NB4 (cell line): ENCODE results near the gene UTS2R.
"Not testable (repeated sequence)": the region's sequence is repeated elsewhere in the genome, so short reads cannot be mapped to it uniquely, and the experiment has no call there.

Source experiments
- DNase-seq: peaks from one replicate; pipeline ENCODE4 v3.0.0; 2010; ENCODE audit warnings: low read depth
- H3K4me3 ChIP-seq: one replicate; pipeline ENCODE4 v1.5.1; 2011; ENCODE audit warnings: mild to moderate bottlenecking, low read depth, low read length, moderate library complexity
- CTCF ChIP-seq: IDR thresholded peaks from one replicate; pipeline ENCODE4 v1.5.1; 2012; ENCODE audit warnings: low read depth, low read length
- MAX ChIP-seq: IDR thresholded peaks from 2 replicates; pipeline ENCODE4 v1.6.1; 2011; ENCODE audit warnings: low read depth, low read length
- MYC ChIP-seq: IDR thresholded peaks from 2 replicates; pipeline ENCODE4 v1.6.1; 2011; ENCODE audit warnings: low read depth, low read length
- POLR2A ChIP-seq: IDR thresholded peaks from 2 replicates; pipeline ENCODE4 v1.6.1; 2011; ENCODE audit warnings: mild to moderate bottlenecking; ENCODE audit not compliant: insufficient read length; ENCODE audit errors: extremely low read depth

Gene UTS2R

GRCh38 chr17:82380860-82381702, 9.5 kb downstream of the UTS2R start:
- TF ChIP-seq MYC (no peak), MAX (no peak; the same call in 1 of the 2 replicates), CTCF (no peak)
- no peak overlapping the region for H3K4me3 ChIP-seq
- DNase-seq = no peak

- not testable (repeated sequence) for H3K4me3 ChIP-seq, DNase-seq
- TF ChIP-seq MAX = peak; percentile 37; the same call in 1 of the 2 replicates
Measured at GRCh38 chr17:82381703-82382009, 10.1 kb downstream of the UTS2R start.

- not testable (repeated sequence) for DNase-seq, H3K4me3 ChIP-seq
Measured at GRCh38 chr17:82382220-82382932, 10.8 kb downstream of the UTS2R start.

GRCh38 chr17:82382933-82383255, 11.3 kb downstream of the UTS2R start:
- no peak for DNase-seq
- TF ChIP-seq CTCF = no peak
- TF ChIP-seq POLR2A = no peak
- TF ChIP-seq MYC = no peak
- TF ChIP-seq MAX = no peak
- no peak overlapping the region for H3K4me3 ChIP-seq

GRCh38 chr17:82383411-82383810, 11.8 kb downstream of the UTS2R start:
- TF ChIP-seq CTCF (no peak), MYC (no peak), MAX (no peak)
- H3K4me3 ChIP-seq = no peak overlapping the region
- no peak for DNase-seq

GRCh38 chr17:82384051-82384729, 12.6 kb downstream of the UTS2R start:
- H3K4me3 ChIP-seq = no peak overlapping the region
- no peak for TF ChIP-seq MYC
- TF ChIP-seq POLR2A = no peak
- no peak for TF ChIP-seq MAX
- TF ChIP-seq CTCF = no peak
- no peak for DNase-seq
